Neuronal stem cell (in vitro differentiated cells): ENCODE measurements around the gene PRR35.
"Not testable (repeated sequence)": the region's sequence is repeated elsewhere in the genome, so short reads cannot be mapped to it uniquely, and the experiment has no call there.

Source experiments
- DNase-seq: peaks from one replicate; pipeline ENCODE4 v3.0.0-alpha.2; 2013; ENCODE audit warnings: low spot score
- H2AFZ ChIP-seq: one replicate; pipeline ENCODE4 v1.6.1; 2013; ENCODE audit warnings: mild to moderate bottlenecking, low read length, inconsistent platforms
- H2AK5ac ChIP-seq: 2 replicates; pipeline ENCODE4 v1.6.1; 2013; ENCODE audit warnings: low read depth, mild to moderate bottlenecking, inconsistent platforms, low read length, moderate library complexity, mixed read lengths
- H2BK120ac ChIP-seq: 2 replicates; pipeline ENCODE4 v1.6.1; 2013; ENCODE audit warnings: low read depth, mild to moderate bottlenecking, inconsistent platforms, low read length, moderate library complexity, mixed read lengths
- H2BK12ac ChIP-seq: one replicate; pipeline ENCODE4 v1.6.1; 2013; ENCODE audit warnings: low read length, inconsistent platforms
- H2BK15ac ChIP-seq: 2 replicates; pipeline ENCODE4 v1.6.1; 2013; ENCODE audit warnings: mild to moderate bottlenecking, low read length, inconsistent platforms, mixed read lengths
- H2BK5ac ChIP-seq: one replicate; pipeline ENCODE4 v1.6.1; 2013; ENCODE audit warnings: inconsistent platforms, mild to moderate bottlenecking, low read length, moderate library complexity
- H3K14ac ChIP-seq: one replicate; pipeline ENCODE4 v1.6.1; 2013; ENCODE audit warnings: low read length, inconsistent platforms
- H3K18ac ChIP-seq: 2 replicates; pipeline ENCODE4 v1.6.1; 2013; ENCODE audit warnings: low read length, inconsistent platforms
- H3K23ac ChIP-seq: 2 replicates; pipeline ENCODE4 v1.6.1; 2013; ENCODE audit warnings: low read depth, mild to moderate bottlenecking, mixed read lengths, low read length, inconsistent platforms; ENCODE audit not compliant: poor library complexity
- H3K27ac ChIP-seq: replicated peaks from 3 replicates; pipeline ENCODE4 v1.5.1; 2013; ENCODE audit warnings: low read length, inconsistent platforms
- H3K27me3 ChIP-seq, 3 experiments: 2 replicates each; pipeline ENCODE4 v1.6.1; 2013; ENCODE audit warnings: low read length in 3 of 3, mild to moderate bottlenecking in 2 of 3, inconsistent platforms in 1 of 3, low read depth in 1 of 3, mixed read lengths in 1 of 3, moderate library complexity in 1 of 3; ENCODE audit not compliant: control insufficient read depth in 3 of 3, insufficient read depth in 3 of 3
- H3K36me3 ChIP-seq, 2 donors: replicated peaks in 1 of 2; 2 replicates each; pipeline ENCODE4 v1.6.1; 2013; ENCODE audit warnings: low read length in 2 of 2; ENCODE audit not compliant: control insufficient read depth in 2 of 2, insufficient read depth in 2 of 2
- H3K4ac ChIP-seq: 2 replicates; pipeline ENCODE4 v1.6.1; 2013; ENCODE audit warnings: inconsistent platforms, mild to moderate bottlenecking, low read length, moderate library complexity
- H3K4me1 ChIP-seq, 2 donors: 1 replicate in 1 of 2; 2 replicates in 1 of 2; pipeline ENCODE4 v1.6.1; 2013; ENCODE audit warnings: low read length in 2 of 2, low read depth in 1 of 2; ENCODE audit not compliant: control insufficient read depth in 2 of 2, insufficient read depth in 1 of 2
- H3K4me2 ChIP-seq: one replicate; pipeline ENCODE4 v1.6.1; 2013; ENCODE audit warnings: mild to moderate bottlenecking, low read length, inconsistent platforms; ENCODE audit not compliant: insufficient read depth, poor library complexity, severe bottlenecking
- H3K4me3 ChIP-seq, 2 donors: 2 replicates each; pipeline ENCODE4 v1.5.1; 2013; ENCODE audit warnings: low read length in 2 of 2, mild to moderate bottlenecking in 2 of 2, inconsistent platforms in 1 of 2, moderate library complexity in 1 of 2
- H3K79me1 ChIP-seq: one replicate; pipeline ENCODE4 v1.6.1; 2013; ENCODE audit warnings: low read depth, mild to moderate bottlenecking, inconsistent platforms, low read length, moderate library complexity
- H3K9ac ChIP-seq: one replicate; pipeline ENCODE4 v1.6.1; 2013; ENCODE audit warnings: mild to moderate bottlenecking, low read depth, low read length, inconsistent platforms; ENCODE audit not compliant: poor library complexity
- H3K9me3 ChIP-seq, 2 donors: replicated peaks in 1 of 2; 2 replicates each; pipeline versions ENCODE3 to v1.6.1; 2013; ENCODE audit warnings: low read length in 2 of 2, mild to moderate bottlenecking in 2 of 2, inconsistent platforms in 1 of 2, low read depth in 1 of 2, mixed read lengths in 1 of 2, moderate library complexity in 1 of 2; ENCODE audit not compliant: control insufficient read depth in 2 of 2, insufficient read depth in 1 of 2
- H4K8ac ChIP-seq: one replicate; pipeline ENCODE4 v1.6.1; 2013; ENCODE audit warnings: low read depth, mild to moderate bottlenecking, inconsistent platforms, low read length, moderate library complexity
- H4K91ac ChIP-seq: one replicate; pipeline ENCODE4 v1.6.1; 2013; ENCODE audit warnings: low read length, low read depth, mild to moderate bottlenecking, inconsistent platforms; ENCODE audit not compliant: poor library complexity
- WGBS, 2 donors: extraction: QIAGEN DNeasy Blood & Tissue Kit; methylation state at CpG; one replicate each; pipeline ENCODE4 v1.1.7; 2013; ENCODE audit warnings: missing lambda C conversion rate in 2 of 2, mixed read lengths in 1 of 2; ENCODE audit not compliant: insufficient read length in 2 of 2, insufficient replicate concordance in 1 of 2; ENCODE audit errors: extremely low coverage in 2 of 2; 5-methylcytosine and 5-hydroxymethylcytosine counted together

Gene PRR35

GRCh38 chr16:595094-595528, 34.9 kb downstream of the PRR35 start:
- no CpG with 5 or more reads among the region's 18 CpGs for WGBS, 2 donors
- H3K27me3 ChIP-seq, result peaks cover 0 to 2% (median 0%) of the 10 kb centered on the region in 3 experiments
- no peak overlapping the region for H2AFZ ChIP-seq
- H2BK12ac ChIP-seq, result no peak overlapping the region
- H3K18ac ChIP-seq, result no peak overlapping the region
- no peak overlapping the region for H2BK15ac ChIP-seq
- H3K27ac ChIP-seq, result no peak overlapping the region
- no peak overlapping the region for H3K23ac ChIP-seq
- H3K4ac ChIP-seq, result no peak overlapping the region
- H3K4me2 ChIP-seq, result no peak overlapping the region
- no peak overlapping the region for H2AK5ac ChIP-seq
- no peak overlapping the region for H3K4me3 ChIP-seq
- H4K91ac ChIP-seq, result no peak overlapping the region
- H3K79me1 ChIP-seq, result peaks cover 31% of the 10 kb centered on the region
- no peak overlapping the region for H3K14ac ChIP-seq
- peaks cover 7 to 58% of the 10 kb centered on the region in 2 donors for H3K36me3 ChIP-seq
- H3K9me3 ChIP-seq, result peaks cover 3 to 4% of the 10 kb centered on the region in 2 donors
- H3K4me1 ChIP-seq, result peaks cover 6 to 9% of the 10 kb centered on the region in 2 donors
- DNase-seq, result no peak
- no peak overlapping the region for H4K8ac ChIP-seq
- no peak overlapping the region for H2BK120ac ChIP-seq
- H3K9ac ChIP-seq, result no peak overlapping the region
- no peak overlapping the region for H2BK5ac ChIP-seq

GRCh38 chr16:595942-596735, 35.9 kb downstream of the PRR35 start:
- Histone ChIP-seq H3K4me3 (no peak overlapping the region), H3K27ac (no peak overlapping the region), H3K9me3 (peaks cover 3 to 4% of the 10 kb centered on the region in 2 donors), H4K8ac (no peak overlapping the region), H3K14ac (no peak overlapping the region), H3K27me3 (peaks cover 0 to under 1% (median 0%) of the 10 kb centered on the region in 3 experiments), H3K18ac (no peak overlapping the region), H2AFZ (no peak overlapping the region), H2BK120ac (no peak overlapping the region), H2BK12ac (no peak overlapping the region), H3K4me2 (no peak overlapping the region), H2AK5ac (no peak overlapping the region), H3K9ac (no peak overlapping the region), H4K91ac (no peak overlapping the region), H3K4ac (no peak overlapping the region), H2BK5ac (no peak overlapping the region), H3K36me3 (peaks cover 7 to 59% of the 10 kb centered on the region in 2 donors), H3K4me1 (peaks cover 0 to 2% of the 10 kb centered on the region in 2 donors), H2BK15ac (no peak overlapping the region), H3K23ac (no peak overlapping the region), H3K79me1 (peaks cover 22% of the 10 kb centered on the region)
- no peak for DNase-seq
- WGBS, 2 donors, result no CpG with 5 or more reads among the region's 34 CpGs

- Histone ChIP-seq H3K4me2 (no peak overlapping the region), H3K9ac (no peak overlapping the region), H3K18ac (no peak overlapping the region), H4K8ac (no peak overlapping the region), H3K27ac (no peak overlapping the region), H3K36me3 (peaks cover 7 to 64% of the 10 kb centered on the region in 2 donors), H2BK120ac (no peak overlapping the region), H4K91ac (no peak overlapping the region), H3K4me3 (no peak overlapping the region), H2BK12ac (no peak overlapping the region), H2AK5ac (no peak overlapping the region), H3K4ac (no peak overlapping the region), H3K14ac (no peak overlapping the region), H2AFZ (no peak overlapping the region), H3K27me3 (no peaks in the 10 kb centered on the region), H3K23ac (no peak overlapping the region), H3K4me1 (no peaks in the 10 kb centered on the region), H3K9me3 (peaks cover 3 to 4% of the 10 kb centered on the region in 2 donors), H3K79me1 (peaks cover 22% of the 10 kb centered on the region), H2BK15ac (no peak overlapping the region), H2BK5ac (no peak overlapping the region)
- no peak for DNase-seq
- no CpG with 5 or more reads among the region's 12 CpGs for WGBS, 2 donors
These were observed 36.5 kb downstream of the PRR35 start for GRCh38 chr16:596736-597060.

GRCh38 chr16:597655-598054, 37.5 kb downstream of the PRR35 start:
- not testable (repeated sequence) for H2BK12ac ChIP-seq, H2BK120ac ChIP-seq, H3K14ac ChIP-seq, H4K8ac ChIP-seq, H3K23ac ChIP-seq, H3K4ac ChIP-seq, H3K4me2 ChIP-seq, H3K18ac ChIP-seq, H2AK5ac ChIP-seq, H2BK15ac ChIP-seq, H3K27ac ChIP-seq, H3K9ac ChIP-seq, H2BK5ac ChIP-seq, H3K4me1 ChIP-seq, H4K91ac ChIP-seq, H3K4me3 ChIP-seq, DNase-seq, H3K9me3 ChIP-seq, H2AFZ ChIP-seq, H3K27me3 ChIP-seq
- Histone ChIP-seq H3K36me3 (peaks cover 7 to 60% of the 10 kb centered on the region in 2 donors), H3K79me1 (peaks cover 14% of the 10 kb centered on the region)
- no CpG with 5 or more reads among the region's 7 CpGs for WGBS, 2 donors
